Gastrocnemius medialis (tissue), 4 donors: Measurements from ENCODE around the gene GNAZ.

Experiments
- CTCF ChIP-seq, 5 experiments: fragments of 450-650 bp in 3 of 5; fragments of 200-600 bp in 2 of 5; sonication (generic) in 2 of 5; IDR thresholded peaks in 4 of 5; conservative IDR thresholded peaks in 1 of 5; 1 replicate in 4 of 5; 2 replicates in 1 of 5; pipeline ENCODE4 v1.5.1; 2016 to 2019; ENCODE audit warnings: antibody characterized with exemption in 5 of 5, mild to moderate bottlenecking in 3 of 5, moderate library complexity in 3 of 5
- POLR2A ChIP-seq, 2 donors: fragments of 450-650 bp; IDR thresholded peaks; one replicate each; pipeline ENCODE4 v1.6.1; 2017; ENCODE audit warnings: antibody characterized with exemption in 2 of 2, mild to moderate bottlenecking in 2 of 2, moderate library complexity in 2 of 2

- TF ChIP-seq CTCF (IDR thresholded peaks at IDR 0.05 in 4 of 5, conservative IDR thresholded peaks at IDR 0.05 in 1 of 5) (no peak), POLR2A (IDR thresholded peaks at IDR 0.05) (no peak)
These were observed 9.5 kb upstream of the GNAZ start for GRCh38 chr22:23060612-23061400.
